22Rv1 (cell line): ENCODE results near the gene APIP.

Experiments
- ZFX ChIP-seq: fragments of 450-650 bp; IDR thresholded peaks from 2 replicates; pipeline ENCODE4 v1.6.1; 2017; ENCODE audit warnings: antibody characterized with exemption, borderline replicate concordance
- TF ChIP-seq, protein P1 (sequence below): fragments of 450-650 bp; IDR thresholded peaks from 2 replicates; pipeline ENCODE4 v1.5.1; 2017; ENCODE audit warnings: mild to moderate bottlenecking

DNA sequence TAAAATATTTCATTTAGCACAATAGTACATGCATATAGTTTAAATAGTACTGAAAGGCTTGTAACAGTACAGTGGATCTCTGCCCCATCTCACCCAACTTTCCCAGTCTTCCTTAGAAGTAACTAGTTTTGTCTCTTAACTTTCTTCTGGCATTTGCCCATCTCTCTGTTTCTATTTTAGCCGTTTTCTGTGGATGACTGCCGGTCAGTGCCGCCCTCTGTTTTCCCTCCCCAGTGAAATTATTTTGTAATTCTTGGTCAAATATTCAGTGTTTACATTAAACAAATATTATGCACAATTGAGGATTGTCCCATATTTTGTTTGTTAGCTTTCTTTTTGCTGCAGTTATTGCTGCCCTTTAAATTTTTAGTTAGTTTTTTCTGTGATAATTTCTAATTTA is 8.5 kb upstream of the APIP start:
- TF ChIP-seq, protein P1, sequence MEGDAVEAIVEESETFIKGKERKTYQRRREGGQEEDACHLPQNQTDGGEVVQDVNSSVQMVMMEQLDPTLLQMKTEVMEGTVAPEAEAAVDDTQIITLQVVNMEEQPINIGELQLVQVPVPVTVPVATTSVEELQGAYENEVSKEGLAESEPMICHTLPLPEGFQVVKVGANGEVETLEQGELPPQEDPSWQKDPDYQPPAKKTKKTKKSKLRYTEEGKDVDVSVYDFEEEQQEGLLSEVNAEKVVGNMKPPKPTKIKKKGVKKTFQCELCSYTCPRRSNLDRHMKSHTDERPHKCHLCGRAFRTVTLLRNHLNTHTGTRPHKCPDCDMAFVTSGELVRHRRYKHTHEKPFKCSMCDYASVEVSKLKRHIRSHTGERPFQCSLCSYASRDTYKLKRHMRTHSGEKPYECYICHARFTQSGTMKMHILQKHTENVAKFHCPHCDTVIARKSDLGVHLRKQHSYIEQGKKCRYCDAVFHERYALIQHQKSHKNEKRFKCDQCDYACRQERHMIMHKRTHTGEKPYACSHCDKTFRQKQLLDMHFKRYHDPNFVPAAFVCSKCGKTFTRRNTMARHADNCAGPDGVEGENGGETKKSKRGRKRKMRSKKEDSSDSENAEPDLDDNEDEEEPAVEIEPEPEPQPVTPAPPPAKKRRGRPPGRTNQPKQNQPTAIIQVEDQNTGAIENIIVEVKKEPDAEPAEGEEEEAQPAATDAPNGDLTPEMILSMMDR, result no peak
- TF ChIP-seq ZFX, result no peak
